SK-N-SH treated with all-trans-retinoic acid at 6 μM for 48 hours (cell line): ENCODE measurements around the gene ESYT2.

Experiments
- ATAC-seq: fragments of 200-7000 bp; cut with Tn5 transposase; 3 replicates; pipeline ENCODE4 v1.9.1; 2020; ENCODE audit warnings: mild to moderate bottlenecking, moderate library complexity
- ARNTL ChIP-seq: fragments of 450-650 bp; formaldehyde crosslinking; IDR thresholded peaks from 2 replicates; pipeline ENCODE4 v1.5.0; 2020; ENCODE audit warnings: low read depth, mild to moderate bottlenecking, moderate library complexity, borderline replicate concordance
- BACH2 ChIP-seq: fragments of 250-450 bp; sonication (Bioruptor Pico); IDR thresholded peaks from 2 replicates; pipeline ENCODE4 v1.9.0; 2021; ENCODE audit warnings: mild to moderate bottlenecking, borderline replicate concordance
- CREB5 ChIP-seq: fragments of 250-450 bp; sonication (Bioruptor Pico); IDR thresholded peaks from 2 replicates; pipeline ENCODE4 v1.5.1; 2020; ENCODE audit warnings: low read depth, mild to moderate bottlenecking, moderate library complexity
- CSDC2 ChIP-seq: fragments of 250-450 bp; sonication (Bioruptor Pico); IDR thresholded peaks from 2 replicates; pipeline ENCODE4 v1.5.0; 2020; ENCODE audit warnings: mild to moderate bottlenecking, moderate library complexity
- CSRNP3 ChIP-seq: fragments of 250-450 bp; sonication (Bioruptor Pico); IDR thresholded peaks from 2 replicates; pipeline ENCODE4 v1.5.1; 2021; ENCODE audit warnings: mild to moderate bottlenecking, moderate library complexity
- ESRRG ChIP-seq: fragments of 250-450 bp; sonication (Bioruptor Pico); IDR thresholded peaks from 2 replicates; pipeline ENCODE4 v1.6.1; 2021; ENCODE audit warnings: mild to moderate bottlenecking
- GLIS3 ChIP-seq: fragments of 250-450 bp; sonication (Bioruptor Pico); IDR thresholded peaks from 2 replicates; pipeline ENCODE4 v1.5.0; 2020; ENCODE audit warnings: mild to moderate bottlenecking, moderate library complexity
- ISL1 ChIP-seq: fragments of 250-450 bp; sonication (Bioruptor Pico); IDR thresholded peaks from 2 replicates; pipeline ENCODE4 v2.1.2; 2022; ENCODE audit warnings: mild to moderate bottlenecking, moderate library complexity
- OSR1 ChIP-seq: fragments of 250-450 bp; sonication (Bioruptor Pico); IDR thresholded peaks from 2 replicates; pipeline ENCODE4 v1.8.0; 2022; ENCODE audit warnings: moderate library complexity, mild to moderate bottlenecking, inconsistent platforms
- PATZ1 ChIP-seq: fragments of 250-450 bp; sonication (Bioruptor Pico); IDR thresholded peaks from 2 replicates; pipeline ENCODE4 v1.8.0; 2020; ENCODE audit warnings: mild to moderate bottlenecking, moderate library complexity, borderline replicate concordance
- POU6F1 ChIP-seq: fragments of 250-450 bp; sonication (Bioruptor Pico); IDR thresholded peaks from 2 replicates; pipeline ENCODE4 v1.8.0; 2021; ENCODE audit warnings: low read depth, mild to moderate bottlenecking, moderate library complexity, borderline replicate concordance
- PPARA ChIP-seq: fragments of 250-450 bp; sonication (Bioruptor Pico); IDR thresholded peaks from 2 replicates; pipeline ENCODE4 v1.5.0; 2020; ENCODE audit warnings: mild to moderate bottlenecking, borderline replicate concordance
- RARB ChIP-seq: fragments of 250-450 bp; sonication (Bioruptor Pico); IDR thresholded peaks from 2 replicates; pipeline ENCODE4 v1.8.0; 2021; ENCODE audit warnings: mild to moderate bottlenecking, moderate library complexity
- SNAI2 ChIP-seq: fragments of 250-450 bp; sonication (Bioruptor Pico); IDR thresholded peaks from 2 replicates; pipeline ENCODE4 v1.5.0; 2020; ENCODE audit warnings: mild to moderate bottlenecking, moderate library complexity
- TCF4 ChIP-seq: fragments of 250-450 bp; sonication (Bioruptor Pico); IDR thresholded peaks from 2 replicates; pipeline ENCODE4 v1.8.0; 2021; ENCODE audit warnings: mild to moderate bottlenecking, moderate library complexity, borderline replicate concordance
- TOX ChIP-seq: fragments of 250-450 bp; sonication (Bioruptor Pico); IDR thresholded peaks from 2 replicates; pipeline ENCODE4 v1.8.0; 2021; ENCODE audit warnings: mild to moderate bottlenecking, moderate library complexity, borderline replicate concordance
- ZC3H10 ChIP-seq: fragments of 250-450 bp; sonication (Bioruptor Pico); IDR thresholded peaks from 2 replicates; pipeline ENCODE4 v1.5.1; 2021; ENCODE audit warnings: mild to moderate bottlenecking, moderate library complexity
- ZFP3 ChIP-seq: fragments of 250-450 bp; sonication (Bioruptor Pico); IDR thresholded peaks from 2 replicates; pipeline ENCODE4 v1.5.0; 2020; ENCODE audit warnings: mild to moderate bottlenecking, moderate library complexity
- ZFP30 ChIP-seq: fragments of 450-650 bp; formaldehyde crosslinking; IDR thresholded peaks from 2 replicates; pipeline ENCODE4 v1.5.0; 2022; ENCODE audit warnings: mild to moderate bottlenecking, moderate library complexity
- ZNF70 ChIP-seq: fragments of 450-650 bp; formaldehyde crosslinking; IDR thresholded peaks from 2 replicates; pipeline ENCODE4 v1.5.0; 2020; ENCODE audit warnings: mild to moderate bottlenecking, moderate library complexity
- ZNF8 ChIP-seq: fragments of 450-650 bp; formaldehyde crosslinking; IDR thresholded peaks from 2 replicates; pipeline ENCODE4 v1.5.0; 2020; ENCODE audit warnings: mild to moderate bottlenecking, moderate library complexity

Gene ESYT2

GRCh38 chr7:158856883-158857668 lies 27.8 kb upstream of the ESYT2 start (continued):
- TF ChIP-seq CREB5 (CRISPR knock-in tag): no peak
- no peak for TF ChIP-seq TCF4 (CRISPR knock-in tag)
- TF ChIP-seq BACH2 (CRISPR knock-in tag): no peak
- TF ChIP-seq ZNF70 (CRISPR knock-in tag): no peak
- TF ChIP-seq PPARA: no peak
- TF ChIP-seq PATZ1 (CRISPR knock-in tag): no peak
- no peak for TF ChIP-seq ARNTL (CRISPR knock-in tag)
- no peak for TF ChIP-seq GLIS3 (CRISPR knock-in tag)

- ATAC-seq: no peak
- TF ChIP-seq GLIS3 (CRISPR knock-in tag): no peak
- TF ChIP-seq ZNF70 (CRISPR knock-in tag): no peak
- no peak for TF ChIP-seq PPARA
- TF ChIP-seq TOX: no peak
- no peak for TF ChIP-seq ZNF8 (CRISPR knock-in tag)
Observed at GRCh38 chr7:158854681-158855081, 25.4 kb upstream of the ESYT2 start.

- no peak for TF ChIP-seq CREB5 (CRISPR knock-in tag)
- TF ChIP-seq SNAI2 (CRISPR knock-in tag): no peak
- no peak for TF ChIP-seq ZNF70 (CRISPR knock-in tag)
- TF ChIP-seq OSR1 (CRISPR knock-in tag): no peak
- TF ChIP-seq TCF4 (CRISPR knock-in tag): no peak
- TF ChIP-seq ESRRG: no peak
- no peak for TF ChIP-seq ISL1 (CRISPR knock-in tag)
- no peak for TF ChIP-seq RARB (CRISPR knock-in tag)
- no peak for TF ChIP-seq ARNTL (CRISPR knock-in tag)
- TF ChIP-seq TOX: no peak
- no peak for TF ChIP-seq ZFP30
- TF ChIP-seq ZC3H10 (CRISPR knock-in tag): no peak
- no peak for TF ChIP-seq ZFP3 (CRISPR knock-in tag)
- TF ChIP-seq, all 23 proteins: peak for 0
- no peak for ATAC-seq
Observed at GRCh38 chr7:158850545-158851102, 21.3 kb upstream of the ESYT2 start.

GRCh38 chr7:158849768-158850544 lies 20.6 kb upstream of the ESYT2 start:
- ATAC-seq: no peak
- TF ChIP-seq CSDC2 (CRISPR knock-in tag) (no peak), OSR1 (CRISPR knock-in tag) (no peak), CSRNP3 (CRISPR knock-in tag) (no peak), ISL1 (CRISPR knock-in tag) (no peak), ZC3H10 (CRISPR knock-in tag) (no peak), SNAI2 (CRISPR knock-in tag) (no peak), BACH2 (CRISPR knock-in tag) (no peak), ZFP30 (no peak), POU6F1 (CRISPR knock-in tag) (no peak)
